Middle frontal gyrus (tissue), 1 donor: ENCODE results near the gene TRMT44.
A peak's percentile ranks its signal among the peaks of the same experiment; 100 is the strongest.
"Not testable (repeated sequence)": the region's sequence is repeated elsewhere in the genome, so short reads cannot be mapped to it uniquely, and the experiment has no call there.

ENCODE experiments used
- DNase-seq: peaks from one replicate; pipeline ENCODE4 v3.0.0-alpha.2; 2015; ENCODE audit warnings: low spot score; ENCODE audit errors: extremely low spot score

Gene TRMT44

DNA sequence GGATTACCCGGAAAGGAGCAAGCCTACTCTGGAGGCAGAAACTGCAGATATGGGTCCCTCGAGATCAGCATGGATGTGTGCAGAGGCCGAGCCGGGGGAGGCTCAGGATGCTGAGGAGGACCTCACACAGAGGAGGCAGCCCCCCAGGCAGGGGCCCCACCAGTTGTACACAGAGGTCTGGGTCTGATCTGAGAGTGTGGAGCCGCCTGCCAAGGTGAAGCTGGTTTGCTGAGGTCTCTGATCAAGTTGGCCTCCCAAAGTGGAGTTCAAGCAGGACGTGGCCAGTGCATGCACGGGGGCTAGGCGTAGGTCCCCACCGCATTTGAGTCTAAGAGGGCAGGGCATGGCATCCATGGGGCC, 35.1 kb upstream of the TRMT44 start:
- no peak for DNase-seq

DNA sequence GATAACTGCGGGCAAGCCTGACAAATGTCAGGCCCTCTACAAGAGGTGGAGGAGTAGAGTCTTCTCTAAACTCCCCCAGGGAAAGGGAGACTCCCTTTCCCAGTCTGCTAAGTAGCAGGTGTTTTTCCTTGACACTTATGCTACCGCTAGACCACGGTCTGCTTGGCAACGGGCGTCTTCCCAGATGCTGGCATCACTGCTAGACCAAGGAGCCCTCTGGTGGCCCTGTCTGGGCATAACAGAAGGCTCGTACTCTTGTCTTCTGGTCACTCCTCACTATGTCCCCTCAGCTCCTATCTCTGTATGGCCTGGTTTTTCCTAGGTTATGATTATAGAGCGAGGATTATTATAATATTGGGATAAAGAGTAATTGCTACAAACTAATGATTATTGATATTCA, 33.7 kb upstream of the TRMT44 start:
- DNase-seq = not testable (repeated sequence)

DNA sequence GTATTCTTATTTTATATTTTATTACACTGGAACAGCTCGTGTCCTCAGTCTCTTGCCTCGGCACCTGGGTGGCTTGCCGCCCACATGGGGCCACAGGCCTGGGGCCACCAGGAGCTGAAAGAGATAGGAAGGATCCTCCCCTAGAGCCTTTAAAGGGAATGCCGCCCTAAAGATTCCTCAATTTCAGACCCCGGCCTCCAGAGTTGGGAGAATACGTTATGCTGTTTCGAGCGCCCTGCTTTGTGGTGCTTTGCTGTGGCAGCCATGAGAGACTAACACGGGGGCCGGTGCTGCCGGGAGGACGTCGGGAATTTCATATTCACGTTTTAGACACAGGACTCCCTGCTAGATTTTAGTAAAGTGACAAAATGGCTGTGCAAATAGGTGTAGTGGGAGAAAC, 33.3 kb upstream of the TRMT44 start:
- no peak for DNase-seq

GRCh38 chr4:8407756-8408155, 32.8 kb upstream of the TRMT44 start:
- no peak for DNase-seq

GRCh38 chr4:8409264-8410065, 31.1 kb upstream of the TRMT44 start:
- DNase-seq = no peak

- no peak for DNase-seq
These were observed 30.4 kb upstream of the TRMT44 start for GRCh38 chr4:8410066-8410625.

GRCh38 chr4:8410641-8411271, 29.8 kb upstream of the TRMT44 start:
- no peak for DNase-seq

DNA sequence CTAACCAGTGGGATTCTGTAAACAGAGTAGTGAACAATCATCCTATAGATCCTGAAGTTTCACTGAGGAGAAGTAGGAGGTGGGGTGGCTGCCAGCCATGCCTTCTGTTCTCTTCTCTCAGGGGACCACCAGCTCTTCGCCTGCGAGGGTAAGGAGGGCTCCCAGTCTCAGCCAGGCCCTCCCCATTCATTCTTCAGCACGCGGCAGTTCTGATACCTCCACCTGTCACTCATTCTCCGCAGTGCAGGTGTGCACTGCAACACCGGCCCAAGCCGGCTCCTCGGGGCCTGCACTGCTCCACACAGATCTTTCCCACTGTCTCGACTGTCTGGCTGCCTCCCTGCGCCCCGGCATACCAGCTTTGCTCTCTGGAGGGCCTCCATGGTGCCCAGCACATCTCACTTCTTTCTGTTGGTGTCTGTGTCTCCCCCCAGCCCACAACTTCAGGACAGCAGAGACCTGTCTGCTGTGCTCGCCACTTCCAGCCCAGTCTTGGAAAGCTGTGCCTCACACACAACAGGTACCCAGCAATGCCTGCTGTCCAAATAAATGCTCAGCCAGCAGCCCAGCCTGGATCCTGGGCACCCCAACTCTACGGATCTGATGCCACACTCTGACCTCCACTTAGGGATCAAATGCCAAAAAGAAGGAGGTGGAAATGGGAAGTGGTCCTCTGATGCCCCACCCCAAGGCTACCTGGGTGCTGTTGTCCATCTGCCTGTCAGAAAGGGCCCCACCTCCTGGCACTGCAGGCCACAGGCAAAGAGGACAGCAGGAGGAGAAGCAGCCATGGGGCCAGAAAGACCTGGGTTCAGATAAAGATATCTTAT, 29.0 kb upstream of the TRMT44 start:
- DNase-seq = no peak

DNA sequence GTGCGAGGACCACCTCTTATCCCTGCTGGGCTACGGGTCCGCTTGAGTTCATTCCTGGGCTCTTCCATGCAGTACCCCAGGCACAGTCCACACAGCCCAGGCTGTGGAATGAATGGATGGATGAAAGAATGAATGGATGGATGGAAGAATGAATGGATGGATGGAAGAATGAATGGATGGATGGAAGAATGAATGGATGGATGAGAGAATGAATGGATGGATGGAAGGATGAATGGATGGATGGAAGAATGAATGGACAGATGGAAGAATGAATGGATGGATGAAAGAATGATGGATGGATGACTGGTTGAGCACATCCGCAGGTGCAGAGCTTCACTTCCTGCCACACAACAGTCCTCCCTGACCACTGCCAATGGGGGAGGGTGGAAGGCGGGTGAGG, 28.3 kb upstream of the TRMT44 start:
- DNase-seq = no peak

GRCh38 chr4:8414377-8414776, 26.2 kb upstream of the TRMT44 start:
- no peak for DNase-seq

GRCh38 chr4:8417071-8417614, 23.4 kb upstream of the TRMT44 start:
- DNase-seq = no peak

- DNase-seq = no peak
These were observed 21.1 kb upstream of the TRMT44 start for GRCh38 chr4:8419222-8420041.

DNA sequence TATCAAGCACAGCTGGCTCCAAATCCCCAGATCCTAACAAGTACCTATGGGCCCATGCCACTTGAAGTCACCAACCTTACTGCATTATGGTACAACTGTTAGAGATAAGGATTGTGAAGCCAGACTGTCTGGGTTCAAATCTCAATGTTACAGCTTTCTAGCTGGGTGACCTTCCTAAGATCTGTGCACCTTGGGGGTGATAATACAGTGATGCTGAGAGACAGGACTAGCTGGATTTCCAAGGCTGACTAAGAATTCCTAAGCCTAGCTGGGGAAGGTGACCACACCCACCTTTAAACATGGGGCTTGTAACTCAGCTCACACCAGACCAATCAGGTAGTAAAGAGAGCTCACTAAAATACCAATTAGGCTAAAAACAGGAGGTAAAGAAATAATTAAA, 20.4 kb upstream of the TRMT44 start:
- DNase-seq = not testable (repeated sequence)

DNA sequence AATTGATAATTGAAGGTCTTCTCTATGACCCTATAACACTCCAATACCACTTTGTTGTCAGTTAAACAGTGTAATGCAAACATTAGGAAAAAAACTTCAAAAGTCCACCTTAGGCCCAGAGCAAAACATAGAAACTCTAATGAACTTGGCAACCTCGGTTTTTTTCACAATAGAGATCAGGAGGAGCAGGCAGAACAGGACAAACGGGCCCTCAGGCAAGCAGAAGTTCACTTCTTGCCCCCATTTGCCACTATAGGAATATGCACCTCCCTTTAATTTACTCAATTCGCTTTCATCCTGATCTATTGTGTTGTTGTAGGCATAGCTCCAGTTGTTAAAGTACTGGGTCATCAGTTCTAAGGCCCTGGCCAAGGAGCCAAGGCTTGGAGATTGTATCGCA, 18.2 kb upstream of the TRMT44 start:
- no peak for DNase-seq

DNA sequence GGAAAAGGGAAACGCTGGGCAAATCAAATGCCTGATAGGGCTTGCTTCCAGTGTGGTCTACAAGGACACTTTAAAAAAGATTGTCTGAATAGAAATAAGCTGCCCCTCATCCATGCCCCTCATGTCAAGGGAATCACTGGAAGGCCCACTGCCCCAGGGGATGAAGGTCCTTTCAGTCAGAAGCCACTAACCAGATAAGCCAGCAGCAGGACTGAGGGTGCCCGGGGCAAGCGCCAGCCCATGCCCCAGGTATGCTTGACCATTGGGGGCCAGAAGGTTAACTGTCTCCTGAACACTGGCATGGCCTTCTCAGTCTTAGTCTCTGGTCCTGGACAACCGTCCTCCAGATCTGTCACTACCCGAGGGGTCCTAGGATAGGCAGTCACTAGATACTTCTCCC, 17.8 kb upstream of the TRMT44 start:
- DNase-seq = no peak

GRCh38 chr4:8427262-8427661, 13.3 kb upstream of the TRMT44 start:
- DNase-seq = no peak

DNA sequence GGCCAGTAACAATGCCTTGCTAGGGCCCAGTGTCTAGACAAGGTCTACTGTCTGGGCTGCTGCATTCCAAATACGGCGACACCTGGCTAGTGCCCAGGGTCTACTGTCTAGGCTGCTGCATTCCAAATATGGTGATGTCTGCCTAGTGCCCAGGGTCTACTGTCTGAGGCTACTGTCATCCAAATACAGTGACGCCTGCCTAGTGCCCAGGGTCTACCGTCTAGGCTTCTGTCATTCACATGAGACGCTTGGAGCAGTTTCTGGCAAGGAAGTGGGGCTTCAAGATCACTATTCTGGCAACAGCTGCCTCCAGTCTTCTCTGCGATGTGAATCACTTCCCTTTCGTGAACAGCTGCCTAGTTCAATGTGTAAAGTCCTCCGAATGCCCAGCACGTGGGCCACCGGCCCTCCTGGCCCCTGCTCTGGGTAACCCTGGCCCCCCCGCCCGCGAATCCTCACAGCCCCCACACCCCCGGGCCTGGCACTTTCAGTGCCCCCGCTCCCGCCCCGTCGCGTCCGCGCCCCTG, 12.8 kb upstream of the TRMT44 start:
- no peak for DNase-seq

GRCh38 chr4:8428288-8429097, 12.1 kb upstream of the TRMT44 start:
- DNase-seq = peak; percentile 81

- DNase-seq = no peak
These were observed 9.0 kb upstream of the TRMT44 start for GRCh38 chr4:8431553-8431952.

DNA sequence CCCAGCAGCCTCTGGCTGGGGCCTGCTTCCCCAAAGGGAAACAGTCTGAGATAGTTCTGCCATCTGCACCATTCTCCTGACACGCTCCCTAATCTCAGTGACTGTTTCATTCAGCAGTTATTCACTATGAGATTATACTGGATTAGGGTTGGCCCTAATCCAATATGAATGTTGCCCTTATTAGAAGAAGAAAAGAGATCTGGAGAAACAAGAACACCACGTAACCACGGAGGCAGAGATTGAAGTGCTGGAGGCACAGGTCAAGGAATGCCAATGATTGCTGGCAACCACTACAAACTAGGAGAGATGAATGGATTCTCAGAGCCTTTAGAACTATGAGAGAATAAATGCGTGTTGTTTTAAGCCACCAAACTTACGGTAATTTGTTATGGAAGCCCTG, 7.4 kb upstream of the TRMT44 start:
- no peak for DNase-seq
